IPS DF 6.9 (cell line): ENCODE measurements around the gene WDR86.

Source experiments
- DNase-seq: peaks from one replicate; pipeline ENCODE4 v3.0.0-alpha.2; 2013; ENCODE audit warnings: low read depth, low spot score
- H3K27ac ChIP-seq: one replicate; pipeline ENCODE4 v1.5.1; 2013; ENCODE audit warnings: low read length, control low read depth
- H3K27me3 ChIP-seq: 2 replicates; pipeline ENCODE4 v1.6.1; 2013; ENCODE audit warnings: mild to moderate bottlenecking, low read length; ENCODE audit not compliant: control insufficient read depth, insufficient read depth
- H3K36me3 ChIP-seq: 2 replicates; pipeline ENCODE4 v1.6.1; 2013; ENCODE audit warnings: low read length; ENCODE audit not compliant: control insufficient read depth, insufficient read depth
- H3K4me1 ChIP-seq: 2 replicates; pipeline ENCODE4 v1.6.1; 2013; ENCODE audit warnings: low read length; ENCODE audit not compliant: control insufficient read depth, insufficient read depth
- H3K4me3 ChIP-seq: 2 replicates; pipeline ENCODE4 v1.5.1; 2013; ENCODE audit warnings: mild to moderate bottlenecking, low read length
- H3K9me3 ChIP-seq: 2 replicates; pipeline ENCODE4 v1.6.1; 2013; ENCODE audit warnings: low read length, inconsistent platforms; ENCODE audit not compliant: control insufficient read depth, insufficient read depth
- WGBS: extraction: QIAGEN DNeasy Blood & Tissue Kit; methylation state at CpG from one replicate; pipeline ENCODE4 v1.1.7; 2013; ENCODE audit warnings: mixed read lengths, missing lambda C conversion rate; ENCODE audit not compliant: insufficient read length, insufficient coverage; 5-methylcytosine and 5-hydroxymethylcytosine counted together

WDR86 gene

DNA sequence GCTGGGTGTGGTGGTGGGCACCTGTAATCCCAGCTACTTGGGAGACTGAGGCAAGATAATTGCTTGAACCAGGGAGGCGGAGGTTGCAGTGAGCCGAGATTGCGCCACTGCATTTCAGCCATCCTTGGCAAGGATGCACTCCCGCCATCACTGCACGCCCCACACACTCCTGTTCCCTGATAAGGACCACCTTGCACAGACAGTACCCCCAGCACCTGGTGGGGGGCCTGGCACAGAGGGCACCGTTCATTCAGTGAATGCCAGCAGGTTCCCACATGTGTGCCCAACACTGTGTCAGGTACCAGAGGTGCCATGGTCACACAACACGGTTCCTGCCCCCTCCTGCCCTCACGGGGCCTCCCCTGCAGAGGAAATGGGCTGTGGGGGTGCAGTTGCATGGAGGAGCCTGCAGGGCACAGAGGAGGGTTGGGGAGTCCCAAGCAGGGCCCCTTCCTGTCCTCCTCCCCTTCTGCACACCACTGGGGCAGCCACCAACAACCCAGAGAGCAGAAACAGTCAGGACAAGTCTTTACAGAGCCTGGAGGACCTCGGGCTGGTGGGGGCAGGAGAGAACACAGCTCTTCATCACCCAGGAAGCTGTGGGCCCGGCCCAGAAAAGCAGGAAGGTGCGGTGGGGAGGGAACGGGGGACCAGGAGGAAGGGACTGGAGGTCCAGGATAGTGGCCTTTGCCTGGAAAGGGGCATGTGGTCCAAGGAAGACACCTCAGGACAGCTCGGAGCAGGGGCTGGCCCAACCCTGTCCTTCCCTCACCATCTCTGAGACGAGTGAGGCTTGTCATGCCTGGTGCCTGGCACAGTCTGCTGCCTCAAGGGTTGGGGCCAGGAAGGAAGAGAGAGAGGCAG, 23.1 kb upstream of the WDR86 start:
- Histone ChIP-seq H3K27ac (no peak overlapping the region), H3K27me3 (no peaks in the 10 kb centered on the region), H3K4me1 (peaks cover 13% of the 10 kb centered on the region), H3K36me3 (no peaks in the 10 kb centered on the region; the same call in 1 of the 2 replicates), H3K9me3 (no peaks in the 10 kb centered on the region), H3K4me3 (no peak overlapping the region)
- DNase-seq: no peak
- WGBS: no CpG with 5 or more reads among the region's 14 CpGs

GRCh38 chr7:151431768-151432311, 22.0 kb upstream of the WDR86 start:
- no peaks in the 10 kb centered on the region; the same call in 1 of the 2 replicates for H3K36me3 ChIP-seq
- H3K9me3 ChIP-seq: no peaks in the 10 kb centered on the region
- H3K4me1 ChIP-seq: peaks cover 13% of the 10 kb centered on the region
- H3K27me3 ChIP-seq: no peaks in the 10 kb centered on the region
- H3K27ac ChIP-seq: no peak overlapping the region
- no CpG with 5 or more reads among the region's 25 CpGs for WGBS
- H3K4me3 ChIP-seq: no peak overlapping the region
- DNase-seq: no peak

- Histone ChIP-seq H3K4me1 (peaks cover 13% of the 10 kb centered on the region), H3K9me3 (no peaks in the 10 kb centered on the region), H3K36me3 (no peaks in the 10 kb centered on the region; the same call in 1 of the 2 replicates), H3K27me3 (no peaks in the 10 kb centered on the region), H3K27ac (no peak overlapping the region), H3K4me3 (no peak overlapping the region)
- no peak for DNase-seq
- WGBS: no CpG with 5 or more reads among the region's 13 CpGs
Observed at GRCh38 chr7:151431281-151431767, 21.5 kb upstream of the WDR86 start.

DNA sequence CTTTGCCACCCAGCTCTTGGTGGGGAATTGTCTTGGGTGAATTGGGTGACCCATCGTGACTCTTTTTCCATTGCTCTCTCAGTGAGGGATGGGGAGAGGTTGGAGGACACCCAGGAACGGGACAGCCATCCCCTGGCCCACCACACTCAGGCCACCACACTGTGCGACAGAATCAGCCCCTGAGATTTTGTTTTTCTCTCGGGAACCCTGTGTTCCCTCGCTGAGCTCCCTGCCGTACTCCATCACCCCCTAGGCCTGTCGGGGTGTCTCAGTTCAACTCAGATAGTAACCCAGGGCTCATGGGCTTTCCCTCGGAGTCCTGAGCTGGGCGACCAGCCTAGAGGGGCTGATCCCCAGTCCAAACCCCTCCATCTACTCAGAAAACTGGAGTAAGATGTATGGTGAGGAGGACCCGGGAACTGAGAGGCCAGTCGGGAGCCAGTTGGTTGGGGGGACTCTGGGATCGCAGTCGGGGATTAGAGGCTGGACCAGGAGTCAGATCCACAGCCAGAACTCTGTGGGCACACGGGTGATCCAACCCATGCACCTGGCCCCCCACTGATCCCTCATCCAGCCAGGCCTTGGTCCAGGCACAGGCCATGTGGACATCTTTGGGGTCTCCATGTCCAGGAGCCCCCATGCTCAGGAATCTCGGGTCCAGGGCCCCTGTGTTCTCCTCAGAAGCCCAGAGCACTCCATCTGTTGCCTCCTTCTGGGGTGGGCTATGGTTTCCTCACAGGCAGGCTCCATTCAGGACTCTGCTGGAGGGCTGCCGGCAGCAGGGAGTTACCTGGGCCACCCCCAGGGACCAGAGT, 20.8 kb upstream of the WDR86 start:
- H3K9me3 ChIP-seq: no peaks in the 10 kb centered on the region
- H3K27ac ChIP-seq: no peak overlapping the region
- no peak overlapping the region for H3K4me3 ChIP-seq
- no peak for DNase-seq
- H3K4me1 ChIP-seq: peaks cover 13% of the 10 kb centered on the region
- H3K27me3 ChIP-seq: no peaks in the 10 kb centered on the region
- no peaks in the 10 kb centered on the region; the same call in 1 of the 2 replicates for H3K36me3 ChIP-seq
- WGBS: no CpG with 5 or more reads among the region's 16 CpGs

DNA sequence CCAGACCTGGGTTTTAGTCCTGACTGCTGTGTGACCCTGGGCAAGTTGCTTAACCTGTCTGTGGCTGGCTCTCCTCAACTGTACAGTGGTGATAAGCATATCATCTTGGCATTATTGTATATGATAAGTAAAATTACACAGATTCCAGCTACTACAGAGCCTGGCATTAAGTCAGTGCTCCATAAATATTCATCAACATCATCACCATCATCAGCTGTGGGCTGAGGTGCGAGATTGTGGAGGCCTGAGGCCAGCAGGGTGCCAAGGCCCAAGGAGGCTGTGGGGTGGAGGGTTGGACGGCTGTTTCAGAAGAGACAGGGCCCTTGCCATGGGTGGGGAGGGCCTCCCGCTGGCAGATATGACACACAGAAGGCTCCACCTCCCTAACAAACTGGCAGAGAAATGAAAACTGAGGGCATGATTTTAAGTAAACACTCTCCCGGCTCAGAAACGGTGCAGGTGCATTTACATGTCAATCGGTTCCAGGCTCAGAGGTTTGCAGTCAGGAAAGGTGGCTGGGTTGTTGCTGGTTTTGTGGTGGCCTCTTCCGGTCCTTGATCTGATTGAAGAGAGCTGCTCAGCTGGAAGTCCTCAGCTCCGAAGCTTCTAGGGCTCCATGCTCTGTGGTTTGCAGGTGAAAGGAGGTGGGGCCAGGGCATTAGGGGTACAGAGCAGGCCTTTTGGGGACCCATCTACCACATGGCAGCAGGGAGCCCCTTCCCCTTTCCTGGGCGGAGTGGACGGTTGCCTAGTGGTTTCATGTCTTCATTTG, 19.9 kb upstream of the WDR86 start:
- no peaks in the 10 kb centered on the region for H3K27me3 ChIP-seq
- H3K9me3 ChIP-seq: no peaks in the 10 kb centered on the region
- H3K27ac ChIP-seq: no peak overlapping the region
- H3K36me3 ChIP-seq: no peaks in the 10 kb centered on the region; the same call in 1 of the 2 replicates
- no peak for DNase-seq
- WGBS: no CpG with 5 or more reads among the region's 10 CpGs
- H3K4me1 ChIP-seq: peaks cover 13% of the 10 kb centered on the region
- no peak overlapping the region for H3K4me3 ChIP-seq

DNA sequence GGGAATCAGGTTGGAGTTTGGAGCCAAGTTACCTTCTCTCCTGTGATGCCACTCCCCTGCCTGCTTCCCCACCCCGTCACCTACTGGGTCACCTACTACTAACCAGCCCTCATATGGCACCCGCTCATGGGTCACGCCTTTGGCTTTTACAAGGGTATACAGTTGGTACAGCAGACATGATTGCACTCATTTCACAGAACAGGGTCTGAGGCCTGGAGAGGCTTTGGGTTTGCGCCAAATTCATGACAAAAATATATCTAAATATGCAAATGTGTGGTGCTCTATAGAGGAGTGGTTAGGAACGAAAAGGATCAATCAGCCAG, 19.4 kb upstream of the WDR86 start:
- no peaks in the 10 kb centered on the region for H3K9me3 ChIP-seq
- H3K27me3 ChIP-seq: no peaks in the 10 kb centered on the region
- WGBS: no CpG with 5 or more reads among the region's 5 CpGs
- H3K36me3 ChIP-seq: no peaks in the 10 kb centered on the region; the same call in 1 of the 2 replicates
- H3K27ac ChIP-seq: no peak overlapping the region
- DNase-seq: no peak
- no peak overlapping the region for H3K4me3 ChIP-seq
- peaks cover 13% of the 10 kb centered on the region for H3K4me1 ChIP-seq

- no peaks in the 10 kb centered on the region for H3K9me3 ChIP-seq
- no peaks in the 10 kb centered on the region; the same call in 1 of the 2 replicates for H3K36me3 ChIP-seq
- H3K27me3 ChIP-seq: no peaks in the 10 kb centered on the region
- no peak for DNase-seq
- no peak overlapping the region for H3K27ac ChIP-seq
- H3K4me3 ChIP-seq: no peak overlapping the region
- WGBS: no CpG with 5 or more reads among the region's 13 CpGs
- peaks cover 13% of the 10 kb centered on the region for H3K4me1 ChIP-seq
Observed at GRCh38 chr7:151428378-151429236, 18.8 kb upstream of the WDR86 start.

DNA sequence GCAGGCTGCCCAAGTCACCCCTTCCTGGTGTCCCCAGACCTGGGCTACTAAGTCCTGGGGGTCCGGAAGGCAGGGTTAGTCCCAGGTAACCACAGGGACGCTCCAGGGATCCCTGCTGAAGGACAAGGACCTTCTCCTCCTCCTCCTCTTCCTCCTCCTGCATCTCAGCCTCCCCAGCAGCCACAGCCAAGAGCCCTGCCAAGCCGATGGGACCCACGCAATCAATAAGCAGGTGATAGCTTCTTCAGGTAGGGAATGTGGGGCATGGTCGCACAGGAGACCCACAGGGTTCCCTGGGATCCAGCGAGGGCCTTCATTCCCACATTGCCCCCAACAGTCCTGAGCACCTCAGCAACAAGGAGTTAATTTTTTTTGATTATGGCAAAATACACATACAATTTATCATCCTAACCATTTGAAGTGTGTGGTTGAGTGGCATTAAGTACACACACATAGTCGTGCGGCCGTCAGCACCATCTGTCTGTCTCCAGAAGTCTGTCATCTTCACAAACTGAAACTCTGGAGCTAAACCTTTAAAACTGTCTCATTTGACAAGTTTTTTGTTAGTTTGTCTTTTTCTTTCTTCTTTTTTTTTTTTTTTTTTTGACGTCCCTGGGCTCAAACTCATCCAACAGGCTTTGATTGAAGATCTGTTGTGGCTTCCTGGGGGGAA, 18.0 kb upstream of the WDR86 start:
- H3K27ac ChIP-seq: no peak overlapping the region
- no peak overlapping the region for H3K4me3 ChIP-seq
- H3K36me3 ChIP-seq: no peaks in the 10 kb centered on the region; the same call in 1 of the 2 replicates
- no peaks in the 10 kb centered on the region for H3K27me3 ChIP-seq
- H3K4me1 ChIP-seq: peaks cover 13% of the 10 kb centered on the region
- H3K9me3 ChIP-seq: no peaks in the 10 kb centered on the region
- DNase-seq: no peak
- no CpG with 5 or more reads among the region's 10 CpGs for WGBS
